ENCODE measurements around the gene ADD3. TPM values are rescaled to one million over a fixed set of nuclear protein-coding genes. Genes with fewer than 3 reads are reported as not detected.

ADD3 gene
- total and polyA plus RNA-seq, 10 of the 15 experiments (the other 5 are each of a cell fraction or from before 2014, with no cell fraction given): 27.3 to 129 (median 67.8) TPM

GRCh38 chr10:109969760-109970346 is 37.9 kb upstream of the ADD3 start (continued):
- TF ChIP-seq E2F8 (IDR thresholded peaks at IDR 0.05; ENCODE audit: low read depth, partially characterized antibody) (no peak), POU2F2 (IDR thresholded peaks at IDR 0.05; ENCODE audit: borderline replicate concordance, low read depth, low read length) (no peak), CEBPB (IDR thresholded peaks at IDR 0.05; ENCODE audit: borderline replicate concordance in 1 of 2, low read depth in 2 of 2, low read length in 2 of 2) (no peak), CUX1 (IDR thresholded peaks at IDR 0.05; ENCODE audit: insufficient replicate concordance, low read depth, low read length) (no peak), ZNF622 (IDR thresholded peaks at IDR 0.05) (no peak), IRF4 (IDR thresholded peaks at IDR 0.05; ENCODE audit: low read depth, low read length) (no peak)

Measured in GM12878 (cell line).